ENCODE results near the gene AP3D1.

GRCh38 chr19:2139385-2140137 is 11.8 kb downstream of the AP3D1 start:
- TF ChIP-seq CTCF (IDR thresholded peaks at IDR 0.05) (no peak), POLR2A (IDR thresholded peaks at IDR 0.05) (no peak)
